Fibroblast of the aortic adventitia (primary cell): ENCODE measurements around the gene SPIC. TPM values are rescaled to one million over a fixed set of nuclear protein-coding genes. Genes with fewer than 3 reads are reported as not detected.

Source experiments
- DNase-seq: peaks from one replicate; pipeline ENCODE4 v3.0.0-alpha.2; 2010; ENCODE audit warnings: low read depth
- H3K4me3 ChIP-seq: 2 replicates; pipeline ENCODE4 v1.5.1; 2011; ENCODE audit warnings: low read depth, mild to moderate bottlenecking, control low read depth, low read length, moderate library complexity
- CTCF ChIP-seq: IDR thresholded peaks from 2 replicates; pipeline ENCODE4 v1.5.1; 2011; ENCODE audit warnings: mild to moderate bottlenecking, low read length, control low read depth, inconsistent platforms; ENCODE audit not compliant: insufficient read depth
- small RNA-seq: library from RNA; depleted of rRNA; stranded (forward); fragments of <200 nt; gene quantifications from one replicate; pipeline ENCODE3, GENCODE V24; 2012
- total RNA-seq: library from RNA; depleted of rRNA; stranded (reverse); fragments of >200 nt; gene quantifications from 2 replicates; pipeline ENCODE4 v1.2.3, GENCODE V29; 2012; ENCODE audit warnings: low replicate concordance

The SPIC gene
- total RNA-seq, 1 donor: not detected

GRCh38 chr12:101521136-101521535, 46.0 kb downstream of the SPIC start:
- no peak for TF ChIP-seq CTCF
- DNase-seq: no peak
- no peak overlapping the region for H3K4me3 ChIP-seq

- no peak for DNase-seq
- no peak overlapping the region for H3K4me3 ChIP-seq
- no peak for TF ChIP-seq CTCF
Observed at GRCh38 chr12:101527682-101528081, 52.5 kb downstream of the SPIC start.

GRCh38 chr12:101536069-101536674, 61.0 kb downstream of the SPIC start:
- no peak overlapping the region for H3K4me3 ChIP-seq
- TF ChIP-seq CTCF: no peak
- no peak for DNase-seq

Small RNA genes lying within 50 kb of the gene (small RNA-seq; reads per million reads assigned to genes)
- gene RF00019: not detected
- gene RNA5SP367: not detected
- not detected for gene RNU5E-5P

Other genes with a start within 250 kb of the SPIC start
- 25.7 and 36.1 TPM in 2 replicates for gene UTP20, start 195.2 kb upstream of the SPIC start, total RNA-seq
- 83.0 and 122 TPM in 2 replicates for gene ARL1, start 67.6 kb upstream of the SPIC start, total RNA-seq
- not detected in 2 replicates for gene MYBPC1, start 119.6 kb downstream of the SPIC start, total RNA-seq
- gene CHPT1, start 222.3 kb downstream of the SPIC start, total RNA-seq: 14.4 and 27.4 TPM in 2 replicates